Measurements from ENCODE around the gene AGPAT1.

AGPAT1 gene

GRCh38 chr6:32167761-32168262 is 8.1 kb downstream of the AGPAT1 start:
- DNase-seq: no peak

- DNase-seq: no peak
These were observed 8.6 kb downstream of the AGPAT1 start for GRCh38 chr6:32167154-32167760.

DNA sequence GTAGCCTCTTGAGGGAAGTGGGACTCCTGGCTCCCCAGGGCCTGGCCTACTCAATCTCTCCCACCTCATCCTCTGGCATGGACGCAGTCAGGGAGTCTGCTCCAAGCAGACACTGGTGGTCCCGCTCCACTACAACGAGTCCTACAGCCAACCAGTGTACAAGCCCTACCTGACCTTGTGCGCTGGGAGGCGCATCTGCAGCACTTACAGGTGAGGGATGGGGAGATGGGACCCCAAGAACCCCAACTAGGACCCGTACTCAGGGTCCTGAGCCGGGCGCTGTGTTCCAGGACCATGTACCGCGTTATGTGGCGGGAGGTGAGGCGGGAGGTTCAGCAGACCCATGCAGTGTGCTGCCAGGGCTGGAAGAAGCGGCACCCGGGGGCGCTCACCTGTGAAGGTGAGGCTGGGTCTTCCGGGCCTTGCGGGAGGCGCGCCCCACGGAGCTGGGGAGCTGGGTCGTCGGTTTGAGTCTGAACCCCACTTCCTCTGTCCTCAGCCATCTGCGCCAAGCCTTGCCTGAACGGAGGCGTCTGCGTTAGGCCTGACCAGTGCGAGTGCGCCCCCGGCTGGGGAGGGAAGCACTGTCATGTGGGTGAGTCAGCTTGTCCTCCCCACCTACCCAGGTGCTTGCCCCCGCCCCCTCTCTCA is 9.3 kb downstream of the AGPAT1 start:
- DNase-seq: no peak

DNA sequence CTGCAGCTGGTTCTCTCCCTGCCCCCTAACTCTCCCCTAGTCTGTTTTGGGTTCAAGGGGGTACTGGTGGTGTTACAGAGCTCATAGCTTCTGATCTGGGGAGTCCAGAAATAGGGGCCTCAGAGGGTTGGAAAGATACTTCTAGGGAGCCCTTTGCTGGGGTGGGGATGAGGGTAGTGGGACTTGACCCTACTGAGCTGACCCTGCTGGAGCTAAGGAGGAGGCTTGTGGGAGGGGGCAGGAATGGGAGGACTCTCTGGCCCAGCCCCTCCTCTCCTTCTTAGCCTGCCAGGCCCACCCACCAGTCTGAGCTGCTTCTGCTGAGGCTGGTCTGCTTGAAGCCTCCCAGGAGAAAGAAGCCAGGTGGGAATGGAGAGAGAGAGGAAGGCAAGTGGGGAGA is 11.6 kb downstream of the AGPAT1 start, which contains the start of gene EGFL8:
Gene EGFL8, plus strand, starts transcription at position 301 of the 400 bp plus-strand sequence. CDS start 1,571 bp downstream, outside the sequence.
- DNase-seq: no peak

GRCh38 chr6:32163559-32164258 is 12.2 kb downstream of the AGPAT1 start:
- DNase-seq: no peak

- no peak for DNase-seq
These were observed 17.8 kb downstream of the AGPAT1 start for GRCh38 chr6:32158052-32158451.

GRCh38 chr6:32156891-32157290 is 19.0 kb downstream of the AGPAT1 start:
- DNase-seq: no peak

DNA sequence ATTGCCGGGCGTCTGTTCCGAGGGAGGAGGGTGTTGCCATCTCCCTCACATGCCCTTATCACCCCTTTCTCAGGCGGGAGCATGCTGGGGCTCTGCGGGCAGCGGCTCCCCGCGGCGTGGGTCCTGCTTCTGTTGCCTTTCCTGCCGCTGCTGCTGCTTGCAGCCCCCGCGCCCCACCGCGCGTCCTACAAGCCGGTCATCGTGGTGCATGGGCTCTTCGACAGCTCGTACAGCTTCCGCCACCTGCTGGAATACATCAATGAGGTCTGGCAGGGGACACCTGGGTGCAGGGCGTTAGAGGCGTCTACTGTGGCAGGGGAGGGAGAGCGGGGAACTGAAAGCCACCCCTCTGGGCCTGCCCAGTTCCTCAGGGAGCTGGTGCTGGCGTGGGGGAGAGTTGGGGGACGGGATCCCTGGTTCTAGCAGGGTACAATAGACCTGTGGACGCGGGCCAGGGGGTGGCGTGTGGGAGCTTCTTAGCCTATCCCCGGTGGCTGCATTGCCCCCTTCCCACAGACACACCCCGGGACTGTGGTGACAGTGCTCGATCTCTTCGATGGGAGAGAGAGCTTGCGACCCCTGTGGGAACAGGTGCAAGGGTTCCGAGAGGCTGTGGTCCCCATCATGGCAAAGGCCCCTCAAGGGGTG is 21.2 kb downstream of the AGPAT1 start:
- peak; percentile 72 to 78 for DNase-seq

DNA sequence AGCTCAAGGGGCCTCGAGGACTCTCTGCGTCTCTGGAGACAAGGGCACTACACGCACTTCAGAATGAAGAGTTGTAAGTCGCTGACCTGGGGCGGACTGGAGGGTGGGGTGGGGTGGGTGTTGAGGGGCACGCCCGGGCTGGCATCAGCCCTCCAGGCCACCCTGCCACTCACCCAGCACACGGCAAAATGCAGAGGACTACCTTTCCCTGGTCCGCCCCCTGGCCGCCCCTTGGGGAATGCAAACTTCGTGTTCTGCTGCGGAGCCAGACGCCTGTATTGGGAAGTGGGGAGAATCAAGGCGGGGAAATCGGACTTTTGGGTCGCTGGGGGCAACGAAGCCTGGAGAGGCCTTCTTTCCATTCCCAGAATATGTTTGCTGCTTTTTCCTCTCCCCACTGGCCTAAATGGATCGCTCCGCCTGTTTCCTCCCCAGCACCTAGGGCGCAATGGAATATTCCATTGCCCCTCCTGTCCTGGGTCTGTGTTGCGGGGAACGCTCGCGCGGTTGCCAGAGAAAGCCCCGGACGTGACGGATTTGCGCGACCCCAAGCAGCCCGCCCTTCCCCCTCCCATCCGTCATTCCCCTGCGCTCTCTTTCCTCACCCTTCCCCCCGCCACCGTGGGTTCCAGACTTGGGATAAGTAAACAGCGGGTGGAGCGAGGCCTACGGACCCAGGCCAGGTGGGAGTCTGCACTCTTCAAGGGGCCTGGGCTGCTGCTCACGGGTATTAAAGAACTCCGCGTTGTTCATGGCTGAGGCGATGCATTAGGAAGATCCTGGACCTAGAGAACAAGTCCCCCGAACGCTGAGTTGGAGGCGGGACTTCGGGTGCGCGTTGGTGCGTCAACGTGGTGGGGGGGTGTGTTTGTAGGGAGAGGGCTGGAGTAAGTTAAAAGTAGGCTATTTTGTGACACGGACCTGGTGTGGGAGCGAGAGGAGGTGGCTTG is 22.0 kb downstream of the AGPAT1 start, which contains the start of gene PPT2:
Gene PPT2, plus strand, starts transcription at position 578 of the 950 bp plus-strand sequence. CDS start 454 bp downstream, outside the sequence.
- DNase-seq: peak; percentile 77 to 84

DNA sequence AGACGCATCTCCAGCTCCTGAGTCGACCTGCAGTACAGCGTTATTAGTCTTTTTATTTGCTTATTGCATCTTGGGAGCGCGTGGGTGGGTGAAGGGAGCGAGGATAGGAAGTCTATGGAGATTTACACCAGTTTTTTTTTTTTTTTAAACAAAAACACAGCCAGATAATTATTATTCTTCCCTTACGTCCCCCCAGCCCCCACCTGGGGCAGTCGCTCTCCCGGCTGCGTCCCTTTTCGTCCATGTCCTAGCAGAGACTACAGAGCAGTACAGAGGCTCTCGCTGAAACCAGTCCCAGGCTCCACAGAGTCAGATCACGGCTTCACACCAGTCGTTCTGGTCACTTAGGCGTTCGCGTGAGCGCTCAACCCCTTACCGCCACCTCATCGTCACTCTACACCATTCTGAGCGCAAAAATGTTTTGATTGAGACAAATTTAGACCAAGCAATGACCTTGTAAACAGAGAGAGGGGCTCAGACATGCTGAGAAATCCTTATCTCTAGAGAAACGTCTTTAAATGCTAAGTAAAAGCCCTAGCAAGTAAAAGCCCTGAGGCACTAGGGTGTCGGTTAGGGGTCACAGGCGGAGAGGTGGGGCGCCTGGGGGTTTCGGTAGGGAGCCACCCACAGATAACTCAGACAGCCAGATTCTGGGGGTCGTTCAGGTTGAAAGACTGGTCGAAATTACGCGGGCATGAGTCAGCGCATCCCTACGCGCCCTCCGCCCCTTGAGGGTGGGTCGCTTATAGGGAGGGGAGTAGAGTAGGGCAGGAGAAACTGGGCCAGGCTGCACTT is 22.9 kb downstream of the AGPAT1 start:
- no peak for DNase-seq

GRCh38 chr6:32151863-32152768 is 23.8 kb downstream of the AGPAT1 start, which contains the start of gene PRRT1:
PRRT1 (minus strand) TSS chr6:32151939; CDS start chr6:32151827, 112 bp downstream.
- DNase-seq: no peak

DNA sequence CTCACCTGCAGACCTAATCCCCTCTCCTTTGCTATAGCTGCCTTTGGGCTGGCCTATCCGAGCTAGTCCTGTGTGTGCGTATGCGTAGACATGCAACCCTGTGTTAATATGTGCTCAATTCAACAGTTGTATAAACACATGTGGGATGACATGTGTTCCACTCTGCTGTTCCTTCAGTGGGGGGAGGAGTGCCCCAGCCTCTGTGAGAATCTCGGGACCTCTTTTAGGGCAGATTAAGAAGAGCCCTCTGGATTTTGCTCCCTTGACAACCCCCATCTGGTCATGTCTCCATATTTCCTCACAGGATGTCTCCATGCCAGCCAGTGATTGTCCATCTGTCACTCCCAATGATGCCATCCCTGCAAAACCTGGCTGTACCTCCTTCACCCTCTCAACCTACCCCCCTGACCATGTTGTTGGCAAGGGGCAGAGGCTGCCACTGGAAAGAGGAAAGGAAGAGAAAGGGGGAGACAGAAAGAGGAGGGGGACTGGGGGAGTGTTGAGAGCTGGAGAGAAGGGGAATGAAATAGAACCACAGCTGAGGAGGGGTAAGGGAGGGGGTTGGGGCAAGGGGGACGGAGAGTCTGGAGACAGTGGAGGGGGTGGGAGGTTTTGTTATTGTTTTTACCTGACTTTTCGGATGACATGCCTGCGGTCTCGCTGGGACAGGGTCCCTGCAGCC is 24.6 kb downstream of the AGPAT1 start:
- DNase-seq: no peak

DNA sequence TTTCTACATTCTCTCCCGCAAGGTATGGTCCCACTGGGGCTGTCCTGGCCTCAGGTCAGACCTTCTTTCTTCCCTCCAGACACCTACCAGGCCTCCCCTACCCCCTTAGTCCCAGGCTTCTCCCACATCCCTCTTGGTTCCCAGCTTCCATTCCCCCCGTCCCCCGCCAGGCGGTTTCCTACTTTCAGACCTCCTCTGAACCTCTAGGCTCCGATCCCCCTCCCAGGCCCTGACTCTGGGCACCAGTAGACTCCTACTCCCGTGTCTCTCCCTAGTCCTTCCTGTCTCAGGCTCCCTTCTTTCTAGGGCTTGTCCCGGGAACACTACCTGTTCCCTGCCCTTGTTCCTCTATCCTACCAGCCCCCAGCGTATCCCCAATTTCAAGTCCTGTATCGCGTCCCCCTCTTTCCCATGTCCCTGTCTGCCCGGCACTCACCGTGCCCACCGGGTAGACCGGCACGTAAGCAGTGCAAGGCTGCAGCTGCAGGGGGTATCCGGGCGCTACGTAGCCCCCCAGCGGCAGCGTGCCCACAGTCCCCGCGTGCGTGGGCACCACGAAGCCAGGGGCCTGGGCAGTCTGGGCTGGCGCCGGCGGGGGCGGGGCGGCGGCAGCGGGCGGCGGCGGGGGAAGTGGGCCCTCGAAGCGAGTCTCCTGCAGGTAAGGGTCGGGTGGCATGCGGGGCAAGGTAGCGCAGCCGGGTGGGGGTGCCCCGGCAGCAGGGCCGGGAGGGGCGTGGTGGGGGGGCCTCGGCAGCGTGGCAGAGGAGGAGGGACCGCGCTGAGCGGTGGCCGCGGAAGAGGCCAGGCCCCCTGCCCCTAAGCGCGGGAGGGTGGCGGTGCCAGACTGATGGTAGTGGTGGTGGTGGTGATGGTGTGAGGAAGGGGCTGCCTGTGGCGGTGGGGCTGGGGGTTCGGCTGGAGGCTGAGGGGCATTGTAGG is 25.7 kb downstream of the AGPAT1 start:
- no peak for DNase-seq

DNA sequence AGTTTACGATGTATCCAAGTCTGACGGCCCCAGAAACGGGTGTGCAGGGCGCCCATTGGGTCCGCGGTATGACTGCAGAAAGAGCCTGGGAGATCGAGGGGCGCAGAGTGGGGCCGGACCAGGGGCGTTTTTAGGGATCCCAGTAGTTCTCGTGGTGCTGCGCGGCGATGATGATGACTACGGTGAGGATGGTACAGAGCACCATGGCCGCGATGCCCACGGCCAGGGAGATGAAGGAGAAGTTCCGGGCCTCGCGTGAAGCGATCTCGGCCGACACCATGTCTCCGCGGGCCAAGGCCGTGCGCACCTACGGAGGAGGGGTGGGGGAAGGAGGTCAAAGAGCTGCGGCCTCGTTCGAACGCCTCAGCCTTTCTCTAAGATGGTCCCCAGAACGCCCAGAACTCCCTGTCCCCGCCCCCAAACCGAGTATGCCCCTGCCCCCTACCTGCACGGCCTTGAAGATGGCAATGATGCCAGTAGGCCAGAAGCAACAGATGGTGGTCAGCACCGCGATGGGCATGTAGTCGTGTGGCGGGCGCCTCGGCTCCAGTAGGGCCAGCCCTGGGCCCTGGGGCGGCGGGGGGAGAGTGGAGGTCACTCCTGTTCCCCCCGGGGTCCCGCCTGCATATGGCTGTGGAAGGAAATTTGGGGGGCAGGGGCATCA is 26.7 kb downstream of the AGPAT1 start:
- no peak for DNase-seq

GRCh38 chr6:32148289-32149091 is 27.4 kb downstream of the AGPAT1 start:
- peak; percentile 78 for DNase-seq

DNA sequence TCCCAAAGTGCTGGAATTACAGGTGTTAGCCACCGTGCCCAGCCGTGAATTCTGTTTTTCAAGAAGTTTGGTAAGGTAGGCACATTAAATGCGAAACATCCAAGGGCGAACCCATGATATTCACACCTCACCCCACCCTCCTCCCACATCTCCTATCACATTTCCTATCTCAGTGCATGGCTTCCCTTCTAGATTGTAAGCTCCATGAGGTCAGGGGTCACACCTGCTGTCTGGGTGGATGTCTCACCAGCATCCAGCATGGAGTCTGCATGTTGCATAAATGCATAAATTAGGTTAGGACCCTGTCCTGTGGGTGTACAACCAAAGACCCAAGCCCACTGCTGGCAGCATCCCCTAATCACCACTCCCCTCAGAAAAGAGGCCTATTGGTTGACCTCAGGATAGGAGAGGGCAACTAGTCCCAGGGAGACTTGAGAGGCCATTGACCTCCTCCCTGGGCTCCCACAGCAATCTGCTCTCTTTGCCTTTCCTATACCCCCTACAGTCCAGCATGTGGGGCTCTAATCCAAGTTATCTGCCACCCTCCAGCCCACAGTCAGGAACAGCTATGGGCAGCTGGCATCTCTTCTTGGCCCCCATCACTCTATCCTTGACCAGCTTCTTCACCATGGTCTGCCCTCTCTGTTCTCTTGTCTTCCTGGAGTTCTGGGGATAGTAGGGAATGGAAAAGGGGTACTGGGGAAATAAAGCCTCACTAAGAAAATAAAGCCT is 28.3 kb downstream of the AGPAT1 start:
- DNase-seq: no peak
